Breast epithelium (tissue), 3 donors: Measurements from ENCODE around the gene SLC13A1.

Experiments
- CTCF ChIP-seq, 3 donors: fragments of 450-650 bp; IDR thresholded peaks; one replicate each; pipeline ENCODE4 v1.5.1; 2016 to 2017; ENCODE audit warnings: antibody characterized with exemption in 3 of 3, mild to moderate bottlenecking in 3 of 3, moderate library complexity in 3 of 3
- POLR2A ChIP-seq: fragments of 450-650 bp; IDR thresholded peaks from one replicate; pipeline ENCODE4 v1.6.1; 2016; ENCODE audit warnings: antibody characterized with exemption, mild to moderate bottlenecking, moderate library complexity

GRCh38 chr7:123191132-123191531 is 8.6 kb downstream of the SLC13A1 start:
- TF ChIP-seq CTCF (IDR thresholded peaks at IDR 0.05) (no peak), POLR2A (no peak)
